ENCODE data around the gene ACP2.

ACP2 gene

DNA sequence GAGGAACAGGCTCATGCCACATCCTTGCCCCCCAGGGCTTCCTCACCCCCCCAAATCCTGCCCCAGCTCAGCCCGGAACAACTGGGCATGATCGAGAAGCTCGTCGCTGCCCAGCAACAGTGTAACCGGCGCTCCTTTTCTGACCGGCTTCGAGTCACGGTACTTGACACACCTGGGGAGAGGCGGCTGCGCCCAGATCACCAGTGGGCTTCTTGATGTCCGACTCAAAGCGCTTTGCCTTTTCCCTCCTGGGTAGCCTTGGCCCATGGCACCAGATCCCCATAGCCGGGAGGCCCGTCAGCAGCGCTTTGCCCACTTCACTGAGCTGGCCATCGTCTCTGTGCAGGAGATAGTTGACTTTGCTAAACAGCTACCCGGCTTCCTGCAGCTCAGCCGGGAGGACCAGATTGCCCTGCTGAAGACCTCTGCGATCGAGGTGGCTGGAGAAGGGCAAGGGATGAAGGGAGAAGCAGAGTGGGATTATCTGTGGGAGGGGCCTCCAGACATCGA, 12.7 kb upstream of the ACP2 start:
- DNase-seq (ENCODE audit: low read depth in 1 of 2, low spot score in 1 of 2), result no peak
- no peak for TF ChIP-seq JUND (IDR thresholded peaks at IDR 0.05; ENCODE audit: low read depth)
- in situ Hi-C loops (cut with HindIII; ENCODE audit: low pct_unique_long_range_greater_than_20kb, low sequenced_read_pairs), result no loop called here

GRCh38 chr11:47260366-47260765, 11.8 kb upstream of the ACP2 start:
- no peak for TF ChIP-seq JUND (IDR thresholded peaks at IDR 0.05; ENCODE audit: low read depth)
- no peak for DNase-seq (ENCODE audit: low read depth in 1 of 2, low spot score in 1 of 2)
- in situ Hi-C loops (cut with HindIII; ENCODE audit: low pct_unique_long_range_greater_than_20kb, low sequenced_read_pairs), result no loop called here

DNA sequence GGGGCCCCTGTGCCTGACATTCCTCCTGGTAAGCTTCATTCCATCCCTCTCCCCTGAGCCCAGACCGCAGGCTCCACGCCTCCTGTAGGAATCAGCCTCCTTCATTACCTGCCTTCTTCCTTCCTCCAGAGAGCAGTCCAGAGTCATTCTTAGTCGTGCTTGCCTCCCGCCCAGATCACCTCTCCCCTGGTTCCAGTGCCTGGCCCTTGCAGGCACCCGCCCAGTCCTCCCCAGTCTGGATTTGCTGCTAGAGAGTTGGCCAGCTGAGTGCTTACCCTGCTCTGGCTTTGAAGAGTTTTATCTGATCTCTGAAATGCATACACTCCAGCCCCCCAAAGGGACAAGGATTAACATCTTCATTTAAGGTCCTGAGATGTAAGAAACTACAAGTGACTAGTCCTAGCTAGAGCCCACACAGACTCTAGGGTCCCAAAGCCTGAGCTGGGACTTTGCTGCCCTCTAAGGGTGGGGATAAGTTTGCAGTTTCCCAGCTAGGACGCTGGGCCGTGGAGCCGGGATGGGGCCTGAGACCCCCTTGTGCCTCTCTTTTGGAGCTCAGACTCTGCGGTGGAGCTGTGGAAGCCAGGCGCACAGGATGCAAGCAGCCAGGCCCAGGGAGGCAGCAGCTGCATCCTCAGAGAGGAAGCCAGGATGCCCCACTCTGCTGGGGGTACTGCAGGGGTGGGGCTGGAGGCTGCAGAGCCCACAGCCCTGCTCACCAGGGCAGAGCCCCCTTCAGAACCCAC, 10.8 kb upstream of the ACP2 start:
- TF ChIP-seq JUND (IDR thresholded peaks at IDR 0.05; ENCODE audit: low read depth), result no peak
- in situ Hi-C loops (cut with HindIII; ENCODE audit: low pct_unique_long_range_greater_than_20kb, low sequenced_read_pairs), result no loop called here
- DNase-seq (ENCODE audit: low read depth in 1 of 2, low spot score in 1 of 2), result peak; percentile 64 to 71

GRCh38 chr11:47258317-47258902, 9.8 kb upstream of the ACP2 start:
- no peak for DNase-seq (ENCODE audit: low read depth in 1 of 2, low spot score in 1 of 2)
- in situ Hi-C loops (cut with HindIII; ENCODE audit: low pct_unique_long_range_greater_than_20kb, low sequenced_read_pairs), result no loop called here
- no peak for TF ChIP-seq JUND (IDR thresholded peaks at IDR 0.05; ENCODE audit: low read depth)

- DNase-seq (ENCODE audit: low read depth in 1 of 2, low spot score in 1 of 2), result peak; percentile 45 to 62
- TF ChIP-seq JUND (IDR thresholded peaks at IDR 0.05; ENCODE audit: low read depth), result no peak
- in situ Hi-C loops (cut with HindIII; ENCODE audit: low pct_unique_long_range_greater_than_20kb, low sequenced_read_pairs), result no loop called here
Measured at GRCh38 chr11:47257517-47258316, 9.1 kb upstream of the ACP2 start, which contains the start of gene NR1H3. Gene NR1H3 (plus strand): TSS chr11:47257996. CDS start chr11:47259217, 1,221 bp downstream.

DNA sequence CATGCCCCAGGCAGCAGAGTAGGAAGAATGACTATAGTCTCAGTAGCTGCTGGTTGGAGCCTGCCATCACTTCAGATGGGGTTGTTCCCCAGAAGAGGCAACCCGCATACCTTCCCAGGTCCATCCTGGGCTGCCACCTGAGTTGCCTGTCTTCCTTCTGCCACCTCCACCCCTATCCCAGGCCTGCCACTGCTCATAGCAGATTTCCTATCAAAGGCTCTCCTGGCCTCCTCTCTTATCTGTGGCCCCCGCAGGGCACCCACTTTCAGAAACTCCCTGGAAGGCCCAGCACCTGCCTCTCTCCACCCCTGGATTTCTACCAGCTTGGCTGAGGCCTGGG, 8.5 kb upstream of the ACP2 start:
- in situ Hi-C loops (cut with HindIII; ENCODE audit: low pct_unique_long_range_greater_than_20kb, low sequenced_read_pairs), result no loop called here
- TF ChIP-seq JUND (IDR thresholded peaks at IDR 0.05; ENCODE audit: low read depth), result no peak
- no peak for DNase-seq (ENCODE audit: low read depth in 1 of 2, low spot score in 1 of 2)

GRCh38 chr11:47256374-47256773, 7.8 kb upstream of the ACP2 start:
- DNase-seq (ENCODE audit: low read depth in 1 of 2, low spot score in 1 of 2), result no peak
- in situ Hi-C loops (cut with HindIII; ENCODE audit: low pct_unique_long_range_greater_than_20kb, low sequenced_read_pairs), result no loop called here
- no peak for TF ChIP-seq JUND (IDR thresholded peaks at IDR 0.05; ENCODE audit: low read depth)

DNA sequence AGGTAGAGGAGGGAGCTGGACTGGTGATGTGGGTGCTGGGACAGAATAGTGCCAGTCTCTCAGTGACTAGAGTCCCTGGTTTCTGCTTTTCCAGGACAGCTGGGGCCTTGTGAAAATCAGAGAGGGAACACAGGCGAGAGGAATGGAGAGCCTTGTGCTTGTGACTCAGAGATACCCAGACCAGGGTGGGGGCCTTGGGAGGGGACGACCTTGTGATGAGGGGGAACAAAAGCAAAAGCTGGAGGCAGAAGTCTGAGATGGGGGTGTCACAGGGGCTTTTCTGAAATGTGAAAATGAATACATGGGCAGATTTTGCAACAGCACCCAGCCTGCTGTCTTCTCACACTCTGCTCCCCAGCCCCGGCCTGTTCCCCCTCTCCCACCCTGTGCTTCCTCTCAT, 5.8 kb upstream of the ACP2 start:
- in situ Hi-C loops (cut with HindIII; ENCODE audit: low pct_unique_long_range_greater_than_20kb, low sequenced_read_pairs), result no loop called here
- no peak for TF ChIP-seq JUND (IDR thresholded peaks at IDR 0.05; ENCODE audit: low read depth)
- no peak for DNase-seq (ENCODE audit: low read depth in 1 of 2, low spot score in 1 of 2)

DNA sequence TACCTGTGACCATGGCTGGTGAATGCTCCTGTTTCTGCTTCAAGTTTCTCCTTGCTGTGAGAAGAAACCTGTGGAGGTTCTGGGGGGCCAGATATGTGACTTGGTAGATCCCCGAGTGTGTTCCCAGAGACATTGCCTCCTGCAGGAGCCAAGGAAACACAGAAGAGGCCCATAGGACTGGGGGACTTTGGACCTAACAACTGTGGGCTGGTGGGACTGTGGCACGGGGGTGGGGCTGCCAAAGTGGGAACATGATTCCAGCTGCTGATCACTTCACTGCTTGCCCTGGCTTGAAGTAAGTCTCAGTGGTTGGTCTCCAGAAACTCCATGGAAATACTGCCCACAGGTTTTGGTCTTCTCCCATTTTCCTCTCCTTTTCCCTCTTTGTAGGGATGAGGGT, 5.0 kb upstream of the ACP2 start:
- no peak for TF ChIP-seq JUND (IDR thresholded peaks at IDR 0.05; ENCODE audit: low read depth)
- DNase-seq (ENCODE audit: low read depth in 1 of 2, low spot score in 1 of 2), result no peak
- in situ Hi-C loops (cut with HindIII; ENCODE audit: low pct_unique_long_range_greater_than_20kb, low sequenced_read_pairs), result no loop called here

- TF ChIP-seq JUND (IDR thresholded peaks at IDR 0.05; ENCODE audit: low read depth), result no peak
- in situ Hi-C loops (cut with HindIII; ENCODE audit: low pct_unique_long_range_greater_than_20kb, low sequenced_read_pairs), result no loop called here
- no peak for DNase-seq (ENCODE audit: low read depth in 1 of 2, low spot score in 1 of 2)
Measured at GRCh38 chr11:47251751-47252150, 3.1 kb upstream of the ACP2 start.

DNA sequence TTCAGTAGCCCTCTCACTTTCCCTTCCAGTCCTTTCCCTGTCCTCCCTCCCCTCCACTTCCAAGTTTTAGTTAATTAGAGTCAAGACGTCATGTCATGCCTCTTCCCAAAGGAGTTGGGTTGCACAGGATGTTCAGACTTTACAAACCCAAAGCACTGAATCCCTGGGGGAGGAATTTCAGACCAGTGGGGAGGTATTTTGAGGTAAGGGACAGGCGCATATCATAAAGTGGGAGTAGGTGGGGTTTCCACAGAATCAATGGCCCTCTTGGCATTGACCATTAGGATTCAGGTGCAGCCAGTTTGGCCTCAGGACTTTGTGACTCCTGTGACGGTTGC, 733 bp upstream of the ACP2 start:
- TF ChIP-seq JUND (IDR thresholded peaks at IDR 0.05; ENCODE audit: low read depth), result no peak
- no peak for DNase-seq (ENCODE audit: low read depth in 1 of 2, low spot score in 1 of 2)
- in situ Hi-C loops (cut with HindIII; ENCODE audit: low pct_unique_long_range_greater_than_20kb, low sequenced_read_pairs), result no loop called here

- in situ Hi-C loops (cut with HindIII; ENCODE audit: low pct_unique_long_range_greater_than_20kb, low sequenced_read_pairs), result no loop called here
- DNase-seq (ENCODE audit: low read depth in 1 of 2, low spot score in 1 of 2), result no peak
- no peak for TF ChIP-seq JUND (IDR thresholded peaks at IDR 0.05; ENCODE audit: low read depth)
Measured at GRCh38 chr11:47248304-47248663, 330 bp downstream of the ACP2 start.

- no peak for TF ChIP-seq JUND (IDR thresholded peaks at IDR 0.05; ENCODE audit: low read depth)
- DNase-seq (ENCODE audit: low read depth in 1 of 2, low spot score in 1 of 2), result no peak
- in situ Hi-C loops (cut with HindIII; ENCODE audit: low pct_unique_long_range_greater_than_20kb, low sequenced_read_pairs), result no loop called here
Measured at GRCh38 chr11:47247502-47247901, 1.1 kb downstream of the ACP2 start.

All from T47D (cell line).